Activated CD4-positive, alpha-beta T cell treated with anti-CD3 and anti-CD28 coated beads, Interleukin-2, amount 50 U/mL, for 4 hours (primary cell): ENCODE measurements around the gene CLDN4.

Source experiments
- DNase-seq, 2 experiments: peaks; one replicate each; pipeline ENCODE4 v3.0.0-alpha.2; 2020

The CLDN4 gene

DNA sequence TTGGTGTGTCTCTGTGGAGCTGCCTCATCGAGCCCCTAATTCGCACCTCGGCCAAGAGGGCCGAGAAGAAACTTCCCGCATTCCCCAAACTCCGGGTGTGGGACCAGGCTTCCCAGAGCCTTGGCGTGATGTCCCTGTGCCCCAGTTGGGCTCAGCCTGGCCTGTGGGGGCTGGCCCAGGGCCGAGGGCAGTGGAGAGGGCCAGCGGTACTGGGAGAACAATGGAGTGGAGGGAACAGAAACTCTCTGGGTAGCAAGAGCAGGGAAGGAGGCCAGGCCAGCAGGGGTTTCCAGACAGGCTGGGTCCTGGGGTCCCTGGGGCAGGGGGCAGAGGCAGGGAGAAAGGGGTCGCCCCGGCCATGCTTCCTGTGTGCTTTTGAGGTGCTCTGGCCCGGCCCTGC lies 46.2 kb downstream of the CLDN4 start:
- no peak for DNase-seq

DNA sequence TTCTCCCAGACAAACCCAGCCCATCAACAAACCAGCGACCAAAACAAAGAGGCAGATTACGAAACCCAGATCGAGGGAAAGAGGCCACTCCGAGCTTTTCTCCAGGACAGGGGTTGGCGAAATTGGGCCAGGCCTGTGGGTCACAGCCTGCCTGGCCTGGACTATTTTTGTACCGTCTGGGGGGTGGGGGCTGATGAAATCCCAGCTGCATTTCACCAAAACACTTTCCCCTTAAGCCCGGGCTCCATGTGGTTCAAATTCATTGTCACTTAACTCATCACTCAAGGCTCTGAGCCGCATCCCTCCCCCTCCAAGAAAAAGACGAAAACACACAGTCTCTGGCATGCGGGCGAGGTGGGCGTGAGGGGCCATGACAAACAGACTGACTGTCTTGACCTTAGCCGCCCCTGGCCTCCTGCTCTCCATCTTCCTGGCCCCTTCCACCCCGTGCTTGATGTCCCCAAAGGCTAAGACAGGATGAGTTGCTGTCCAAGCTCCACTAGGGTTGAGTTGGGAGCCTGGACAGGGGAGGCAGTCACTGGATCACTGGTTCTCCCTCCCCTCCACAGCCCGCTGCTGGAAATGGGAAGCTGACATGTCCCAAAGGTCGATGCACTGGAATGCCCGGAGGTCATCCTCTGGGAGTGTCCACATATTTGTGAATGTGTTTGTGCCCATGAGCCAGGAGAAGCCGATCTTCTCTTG lies 49.3 kb downstream of the CLDN4 start:
- DNase-seq = no peak

DNA sequence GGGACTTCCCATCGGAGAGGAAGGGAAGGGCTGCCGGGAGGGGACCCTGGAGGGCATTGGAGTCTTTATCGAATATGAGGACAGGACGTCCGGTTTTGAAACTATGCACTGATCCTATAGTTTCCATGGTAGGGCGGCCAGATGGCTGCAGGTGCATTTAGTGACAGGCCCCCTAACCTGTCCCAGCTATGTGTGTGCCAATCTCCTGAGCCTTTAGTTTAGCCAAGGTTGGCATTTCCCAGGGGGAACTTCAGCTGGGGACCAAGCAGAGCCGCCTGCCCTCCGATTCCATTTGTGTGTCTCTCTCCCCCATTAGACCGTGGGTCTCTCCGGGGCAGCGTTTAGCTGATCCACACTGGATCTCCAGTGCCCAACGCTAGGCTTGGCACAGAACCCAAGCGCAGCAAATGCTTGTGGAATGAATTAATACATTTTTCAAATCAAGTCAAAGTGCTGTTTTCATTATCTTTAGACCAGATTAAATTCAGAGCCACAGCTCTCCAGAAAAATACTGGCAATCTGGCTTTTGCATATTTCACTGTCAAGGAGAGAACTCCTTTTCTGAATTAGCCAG lies 50.0 kb downstream of the CLDN4 start:
- DNase-seq = no peak

DNA sequence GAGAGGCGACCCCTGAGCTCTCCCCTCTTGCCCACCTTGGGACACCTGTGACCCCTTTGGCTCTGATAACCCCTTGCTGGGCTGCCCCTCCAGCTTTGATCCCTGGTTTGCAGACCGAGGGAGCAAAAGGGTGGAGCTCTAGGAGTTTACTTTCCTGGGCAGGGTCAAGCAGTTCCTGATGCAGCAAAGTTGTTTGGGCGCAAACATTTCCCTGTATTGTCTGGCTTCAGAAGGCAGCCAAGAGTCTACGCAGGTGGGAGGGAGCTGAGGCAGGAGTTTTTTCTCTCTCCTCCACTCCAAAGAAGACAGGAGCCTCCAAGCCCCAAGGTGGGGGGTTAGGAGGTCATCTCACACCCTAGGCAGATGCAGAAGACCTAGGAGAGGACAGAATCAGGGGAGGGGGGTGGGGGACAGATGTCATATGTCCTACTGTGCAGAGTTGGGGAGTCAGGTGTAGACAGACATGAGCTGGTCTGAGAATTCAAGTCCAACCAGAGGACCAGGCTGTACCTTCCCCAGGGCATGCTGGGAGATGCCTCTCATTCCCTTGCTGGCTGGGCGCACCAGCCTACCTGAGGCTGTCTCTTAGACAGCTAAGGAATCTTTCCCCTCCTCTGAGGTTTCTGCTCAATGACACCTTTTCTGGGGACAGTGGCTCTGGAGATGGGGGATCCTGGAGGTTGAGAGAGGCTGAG lies 50.7 kb downstream of the CLDN4 start:
- no peak for DNase-seq

GRCh38 chr7:73882047-73882402 lies 51.2 kb downstream of the CLDN4 start:
- no peak for DNase-seq
